Pancreas (tissue), 10 donors: Measurements from ENCODE around the gene PELO. TPM values are rescaled to one million over a fixed set of nuclear protein-coding genes. Genes with fewer than 3 reads are reported as not detected.

Source experiments
- ATAC-seq, 4 donors: fragments of 200-7000 bp; cut with Tn5 transposase; one replicate each; pipeline versions ENCODE4 v1.8.0 to v1.9.1; 2020; ENCODE audit warnings: mild to moderate bottlenecking in 4 of 4, moderate library complexity in 4 of 4
- DNase-seq, 6 donors: peaks; one replicate each; pipeline ENCODE4 v3.0.0-alpha.2; 2020
- FAIRE-seq: peaks from 2 replicates; lab custom pipeline; 2012; peaks lifted over from hg19 to GRCh38; lab: Jason Lieb, UNC
- H3K27ac ChIP-seq, 4 donors: fragments of 200-600 bp; sonication (generic); 1 replicate in 3 of 4; 2 replicates in 1 of 4; pipeline versions ENCODE4 v1.5.0 to v1.8.0; 2020
- H3K27me3 ChIP-seq, 4 donors: fragments of 200-600 bp; one replicate each; pipeline ENCODE4 v1.8.0; 2021
- H3K36me3 ChIP-seq, 3 donors: fragments of 200-600 bp; sonication (generic) in 1 of 3; one replicate each; pipeline versions ENCODE4 v1.5.0 to v1.8.0; 2020 to 2021
- H3K4me1 ChIP-seq, 3 donors: fragments of 200-600 bp; one replicate each; pipeline ENCODE4 v1.8.0; 2021
- H3K4me3 ChIP-seq, 4 donors: fragments of 200-600 bp; sonication (generic) in 2 of 4; one replicate each; pipeline versions ENCODE4 v1.5.0 to v1.8.0; 2020 to 2021
- H3K9me3 ChIP-seq, 4 donors: fragments of 200-600 bp; one replicate each; pipeline ENCODE4 v1.8.0; 2021
- CTCF ChIP-seq, 4 donors: fragments of 200-600 bp; sonication (generic) in 3 of 4; IDR thresholded peaks; one replicate each; pipeline versions ENCODE4 v1.5.0 to v1.8.0; 2021; ENCODE audit warnings: antibody characterized with exemption in 4 of 4
- WGBS, 2 donors: extraction: QIAGEN DNeasy Blood & Tissue Kit; methylation state at CpG; one replicate each; pipeline ENCODE4 v1.1.7; 2013; 5-methylcytosine and 5-hydroxymethylcytosine counted together
- intact Hi-C, 3 donors: fragments of 100-400 bp; cut with DNase I; formaldehyde crosslinking; loops; one replicate each; pipeline versions ENCODE4 v1.11.1 to v1.14.2; 2022
- polyA plus RNA-seq, 2 donors: library from polyadenylated mRNA; stranded (reverse); fragments of 200-250 nt; gene quantifications; one replicate each; pipeline ENCODE4 v1.2.3, GENCODE V29; 2013
- total RNA-seq, 6 donors: library from RNA; stranded (reverse); fragmentation: NEBNext Ultra II Directional in 4 of 6; extraction: Animal tissue kit (Norgen Biotek cat#: 25700) in 4 of 6; gene quantifications; one replicate each; pipeline versions ENCODE4 v1.2.1 to v1.2.4, GENCODE V29; 2021 to 2023
- donor health status: healthy with polysubstance abuse.
- donor health status: DM: no; HTN: no; CAD: no; lungs with moderate emphysema.
- donor health status: DM: no; HTN: no; CAD: no.
- donor health status: control.
- donor health status: control.
- donor health status: Bipolar disorder and iron deficiency.
- donor health status: DM: yes; HTN: yes; CAD: no.
- donor health status: DM: no; HTN: no; CAD: no.
- donor health status: DM: no; HTN: no; CAD: no.
- donor health status: DM: yes; HTN: yes; CAD: no.

The PELO gene
- total and polyA plus RNA-seq, 8 donors: 2.0 to 12.2 (median 7.0) TPM

GRCh38 chr5:52759331-52759730 is 28.4 kb upstream of the PELO start:
- ATAC-seq (no peak), FAIRE-seq (no peak), DNase-seq (no peak)
- no peak for TF ChIP-seq CTCF (IDR thresholded peaks at IDR 0.05)
- Histone ChIP-seq H3K36me3 (no peaks in the 10 kb centered on the region), H3K4me3 (no peak overlapping the region), H3K9me3 (no peaks in the 10 kb centered on the region), H3K27me3 (no peaks in the 10 kb centered on the region), H3K27ac (no peak overlapping the region), H3K4me1 (no peaks in the 10 kb centered on the region)
- intact Hi-C loops: no loop called here
- 75 to 89% methylated on average over 1 of the region's 1 CpG for WGBS, 2 donors

- Histone ChIP-seq H3K4me3 (no peak overlapping the region), H3K27me3 (no peaks in the 10 kb centered on the region), H3K4me1 (no peaks in the 10 kb centered on the region), H3K27ac (no peak overlapping the region), H3K9me3 (no peaks in the 10 kb centered on the region), H3K36me3 (no peaks in the 10 kb centered on the region)
- intact Hi-C loops: no loop called here
- ATAC-seq (no peak), FAIRE-seq (no peak), DNase-seq (no peak)
- 67 to 88% methylated on average over 1 of the region's 1 CpG for WGBS, 2 donors
- TF ChIP-seq CTCF (IDR thresholded peaks at IDR 0.05): no peak
Measured at GRCh38 chr5:52760695-52761366, 26.9 kb upstream of the PELO start.

- intact Hi-C loops: no loop called here
- ATAC-seq (no peak), DNase-seq (no peak), FAIRE-seq (no peak)
- H3K4me1 ChIP-seq: peaks cover 0 to 2% (median 0%) of the 10 kb centered on the region in 3 donors
- no peak for TF ChIP-seq CTCF (IDR thresholded peaks at IDR 0.05)
- H3K27ac ChIP-seq: no peak overlapping the region
- H3K4me3 ChIP-seq: no peak overlapping the region
- no peaks in the 10 kb centered on the region for H3K9me3 ChIP-seq
- H3K36me3 ChIP-seq: no peaks in the 10 kb centered on the region
- WGBS, 2 donors: 86 to 90% methylated on average over 2 of the region's 2 CpGs
- H3K27me3 ChIP-seq: no peaks in the 10 kb centered on the region
Measured at GRCh38 chr5:52767217-52767743, 20.4 kb upstream of the PELO start.

GRCh38 chr5:52767766-52768480 is 19.8 kb upstream of the PELO start:
- FAIRE-seq (no peak), ATAC-seq (no peak), DNase-seq (no peak)
- Histone ChIP-seq H3K4me3 (no peak overlapping the region), H3K27ac (no peak overlapping the region), H3K36me3 (no peaks in the 10 kb centered on the region), H3K27me3 (no peaks in the 10 kb centered on the region), H3K9me3 (no peaks in the 10 kb centered on the region), H3K4me1 (peaks cover 0 to 4% (median 0%) of the 10 kb centered on the region in 3 donors)
- no peak for TF ChIP-seq CTCF (IDR thresholded peaks at IDR 0.05)
- 75 to 76% methylated on average over 1 of the region's 1 CpG for WGBS, 2 donors
- intact Hi-C loops: no loop called here

GRCh38 chr5:52769061-52769460 is 18.7 kb upstream of the PELO start:
- no peak for DNase-seq
- no peak overlapping the region for H3K27ac ChIP-seq
- TF ChIP-seq CTCF (IDR thresholded peaks at IDR 0.05): no peak

More at GRCh38 chr5:52769061-52769460, 18.7 kb upstream of the PELO start:
- Histone ChIP-seq H3K4me3 (no peak overlapping the region), H3K4me1 (peaks cover 0 to 4% (median 0%) of the 10 kb centered on the region in 3 donors), H3K9me3 (no peaks in the 10 kb centered on the region), H3K36me3 (no peaks in the 10 kb centered on the region), H3K27me3 (no peaks in the 10 kb centered on the region)
- 87 to 88% methylated on average over 5 of the region's 5 CpGs for WGBS, 2 donors
- intact Hi-C loops: no loop called here
- ATAC-seq (no peak), FAIRE-seq (no peak)
